Peyer's patch (tissue), 4 donors: ENCODE measurements around the gene KLF11.

Source experiments
- POLR2A ChIP-seq, 2 donors: fragments of 450-650 bp; IDR thresholded peaks; one replicate each; pipeline ENCODE4 v1.5.1; 2017; ENCODE audit warnings: antibody characterized with exemption in 2 of 2, mild to moderate bottlenecking in 2 of 2, moderate library complexity in 2 of 2
- TF ChIP-seq, protein P1 (sequence below), 6 experiments: fragments of 450-650 bp in 4 of 6; fragments of 200-600 bp in 2 of 6; sonication (generic) in 1 of 6; IDR thresholded peaks; one replicate each; pipeline ENCODE4 v1.5.1; 2017 to 2019; ENCODE audit warnings: antibody characterized with exemption in 6 of 6, mild to moderate bottlenecking in 3 of 6, moderate library complexity in 1 of 6

DNA sequence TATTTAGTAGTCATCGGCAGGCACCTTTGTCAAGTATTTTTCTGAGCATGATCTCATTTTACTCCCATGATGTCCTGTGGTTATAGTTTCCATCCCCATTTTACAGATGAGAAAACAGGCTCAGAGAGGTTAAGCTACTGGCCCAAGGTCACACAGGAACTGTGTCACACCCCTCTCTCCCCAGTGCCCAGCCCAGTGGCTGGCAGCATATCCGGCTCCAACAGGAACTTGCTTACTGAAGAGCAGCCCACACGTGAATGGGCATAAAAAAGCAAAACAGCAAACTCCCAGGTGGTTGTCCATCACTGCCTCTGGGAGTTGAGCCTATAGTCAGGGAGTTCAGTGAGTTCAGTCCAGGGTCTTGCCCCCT is 8.3 kb upstream of the KLF11 start:
- TF ChIP-seq, protein P1, sequence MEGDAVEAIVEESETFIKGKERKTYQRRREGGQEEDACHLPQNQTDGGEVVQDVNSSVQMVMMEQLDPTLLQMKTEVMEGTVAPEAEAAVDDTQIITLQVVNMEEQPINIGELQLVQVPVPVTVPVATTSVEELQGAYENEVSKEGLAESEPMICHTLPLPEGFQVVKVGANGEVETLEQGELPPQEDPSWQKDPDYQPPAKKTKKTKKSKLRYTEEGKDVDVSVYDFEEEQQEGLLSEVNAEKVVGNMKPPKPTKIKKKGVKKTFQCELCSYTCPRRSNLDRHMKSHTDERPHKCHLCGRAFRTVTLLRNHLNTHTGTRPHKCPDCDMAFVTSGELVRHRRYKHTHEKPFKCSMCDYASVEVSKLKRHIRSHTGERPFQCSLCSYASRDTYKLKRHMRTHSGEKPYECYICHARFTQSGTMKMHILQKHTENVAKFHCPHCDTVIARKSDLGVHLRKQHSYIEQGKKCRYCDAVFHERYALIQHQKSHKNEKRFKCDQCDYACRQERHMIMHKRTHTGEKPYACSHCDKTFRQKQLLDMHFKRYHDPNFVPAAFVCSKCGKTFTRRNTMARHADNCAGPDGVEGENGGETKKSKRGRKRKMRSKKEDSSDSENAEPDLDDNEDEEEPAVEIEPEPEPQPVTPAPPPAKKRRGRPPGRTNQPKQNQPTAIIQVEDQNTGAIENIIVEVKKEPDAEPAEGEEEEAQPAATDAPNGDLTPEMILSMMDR (IDR thresholded peaks at IDR 0.05) = no peak
- no peak for TF ChIP-seq POLR2A (IDR thresholded peaks at IDR 0.05)
